ENCODE measurements around the gene PLEKHA8.

Gene PLEKHA8

DNA sequence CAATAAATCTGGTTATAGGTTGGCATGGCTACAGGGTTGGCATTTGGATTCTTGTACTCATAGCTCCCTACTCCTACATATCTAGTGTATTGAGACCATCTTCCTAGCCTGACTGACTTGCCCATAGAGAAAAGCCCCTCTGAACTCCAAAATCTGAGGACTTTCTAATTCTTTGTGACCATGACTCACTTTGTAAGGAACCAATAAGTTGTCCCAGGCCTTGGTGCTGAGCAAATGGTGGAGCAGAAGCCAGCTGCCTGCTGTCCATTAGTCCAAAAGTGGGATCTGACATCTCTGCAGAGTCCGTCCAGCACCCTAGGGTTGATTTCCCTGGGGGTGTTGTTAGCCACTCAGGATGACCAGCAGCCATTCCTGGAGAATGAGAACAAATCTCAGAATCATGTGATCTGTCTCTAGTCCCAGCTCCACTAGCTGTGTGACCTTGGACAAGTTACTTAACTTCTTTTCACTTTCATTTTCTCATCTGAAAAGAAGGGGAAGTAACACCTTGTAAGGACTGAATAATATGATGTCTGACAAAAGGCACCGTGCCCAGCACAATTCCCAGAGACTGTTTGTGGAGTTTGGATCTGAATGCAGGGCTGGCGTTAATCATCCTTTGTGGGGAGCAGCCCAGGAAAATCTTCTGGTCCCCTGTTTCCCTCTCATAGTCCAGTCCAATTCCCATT lies 150.7 kb downstream of the PLEKHA8 start:
- H3K36me3 Mint-ChIP-seq (ENCODE audit: low read depth) = no peaks in the 10 kb centered on the region
- H3K4me1 Mint-ChIP-seq = peaks cover 33% of the 10 kb centered on the region
- H3K4me3 Mint-ChIP-seq = no peak overlapping the region
- H3K27ac Mint-ChIP-seq = no peak overlapping the region
- peaks cover 5% of the 10 kb centered on the region for H3K9me3 Mint-ChIP-seq
- DNase-seq = no peak
- H3K27me3 Mint-ChIP-seq (ENCODE audit: low read depth, poor library complexity) = peaks cover 2% of the 10 kb centered on the region
- TF ChIP-seq, protein P1, sequence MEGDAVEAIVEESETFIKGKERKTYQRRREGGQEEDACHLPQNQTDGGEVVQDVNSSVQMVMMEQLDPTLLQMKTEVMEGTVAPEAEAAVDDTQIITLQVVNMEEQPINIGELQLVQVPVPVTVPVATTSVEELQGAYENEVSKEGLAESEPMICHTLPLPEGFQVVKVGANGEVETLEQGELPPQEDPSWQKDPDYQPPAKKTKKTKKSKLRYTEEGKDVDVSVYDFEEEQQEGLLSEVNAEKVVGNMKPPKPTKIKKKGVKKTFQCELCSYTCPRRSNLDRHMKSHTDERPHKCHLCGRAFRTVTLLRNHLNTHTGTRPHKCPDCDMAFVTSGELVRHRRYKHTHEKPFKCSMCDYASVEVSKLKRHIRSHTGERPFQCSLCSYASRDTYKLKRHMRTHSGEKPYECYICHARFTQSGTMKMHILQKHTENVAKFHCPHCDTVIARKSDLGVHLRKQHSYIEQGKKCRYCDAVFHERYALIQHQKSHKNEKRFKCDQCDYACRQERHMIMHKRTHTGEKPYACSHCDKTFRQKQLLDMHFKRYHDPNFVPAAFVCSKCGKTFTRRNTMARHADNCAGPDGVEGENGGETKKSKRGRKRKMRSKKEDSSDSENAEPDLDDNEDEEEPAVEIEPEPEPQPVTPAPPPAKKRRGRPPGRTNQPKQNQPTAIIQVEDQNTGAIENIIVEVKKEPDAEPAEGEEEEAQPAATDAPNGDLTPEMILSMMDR (IDR thresholded peaks at IDR 0.05) = no peak

All from nephron progenitor cell (in vitro differentiated cells).